OCI-LY1 (cell line): ENCODE results near the gene USF2.
"Not testable (repeated sequence)": the region's sequence is repeated elsewhere in the genome, so short reads cannot be mapped to it uniquely, and the experiment has no call there.

Source experiments
- H2AFZ ChIP-seq: fragments of 200-600 bp; sonication (generic), shearing (Covaris generic); 2 replicates; pipeline ENCODE4 v1.6.0; 2014; ENCODE audit warnings: antibody characterized with exemption, mild to moderate bottlenecking, low read length
- H3F3A ChIP-seq: fragments of 200-600 bp; sonication (generic), shearing (Covaris generic); 2 replicates; pipeline ENCODE4 v1.6.0; 2014; ENCODE audit warnings: mild to moderate bottlenecking, antibody characterized with exemption, low read length, moderate library complexity; ENCODE audit not compliant: insufficient read depth
- H3K27ac ChIP-seq: fragments of 200-600 bp; sonication (generic); 2 replicates; pipeline ENCODE4 v1.5.1; 2014; ENCODE audit warnings: low read length, mixed run types, mild to moderate bottlenecking, low read depth; ENCODE audit not compliant: poor library complexity, severe bottlenecking
- H3K27me3 ChIP-seq: fragments of 200-600 bp; sonication (generic); 2 replicates; pipeline ENCODE4 v1.6.0; 2014; ENCODE audit warnings: antibody characterized with exemption, mild to moderate bottlenecking, low read length, moderate library complexity; ENCODE audit not compliant: insufficient read depth
- H3K36me3 ChIP-seq: fragments of 200-600 bp; sonication (generic); 2 replicates; pipeline ENCODE4 v1.6.1; 2014; ENCODE audit warnings: mild to moderate bottlenecking, antibody characterized with exemption, low read length, moderate library complexity, mixed read lengths; ENCODE audit not compliant: insufficient read depth
- H3K4me1 ChIP-seq: fragments of 200-600 bp; sonication (generic); 2 replicates; pipeline ENCODE4 v1.5.1; 2014; ENCODE audit warnings: mild to moderate bottlenecking, low read length, moderate library complexity; ENCODE audit not compliant: insufficient read depth, severe bottlenecking
- H3K4me2 ChIP-seq: fragments of 200-600 bp; sonication (generic), shearing (Covaris generic); 2 replicates; pipeline ENCODE4 v1.6.1; 2014; ENCODE audit warnings: low read length
- H3K4me3 ChIP-seq: fragments of 200-600 bp; sonication (generic); 2 replicates; pipeline ENCODE4 v1.5.1; 2014; ENCODE audit warnings: low read length, low read depth, mild to moderate bottlenecking, mixed read lengths; ENCODE audit not compliant: poor library complexity, severe bottlenecking
- H3K79me2 ChIP-seq: fragments of 200-600 bp; shearing (Covaris generic); 2 replicates; pipeline ENCODE4 v1.6.1; 2016; ENCODE audit warnings: mixed run types, low read length, mixed read lengths; ENCODE audit not compliant: insufficient read depth
- H3K9ac ChIP-seq: fragments of 200-600 bp; sonication (generic), shearing (Covaris generic); 2 replicates; pipeline ENCODE4 v1.6.1; 2014; ENCODE audit warnings: mild to moderate bottlenecking, low read length, mixed read lengths
- H3K9me2 ChIP-seq: fragments of 200-600 bp; sonication (generic), shearing (Covaris generic); 2 replicates; pipeline ENCODE4 v1.6.1; 2014; ENCODE audit warnings: low read depth, mild to moderate bottlenecking, low read length, mixed read lengths
- H3K9me3 ChIP-seq: fragments of 200-600 bp; shearing (Covaris generic); 2 replicates; pipeline ENCODE4 v1.6.1; 2014; ENCODE audit warnings: low read length, mixed read lengths
- H4K20me1 ChIP-seq: fragments of 200-600 bp; sonication (generic), shearing (Covaris generic); 2 replicates; pipeline ENCODE4 v1.6.0; 2016; ENCODE audit warnings: mild to moderate bottlenecking, low read length; ENCODE audit not compliant: insufficient read depth
- EZH2 ChIP-seq: fragments of 200-600 bp; sonication (generic), shearing (Covaris generic); IDR thresholded peaks from 2 replicates; pipeline ENCODE4 v1.8.0; 2017; ENCODE audit warnings: borderline replicate concordance, mixed run types, mild to moderate bottlenecking, antibody characterized with exemption, low read length, moderate library complexity, mixed read lengths
- TF ChIP-seq, protein P1 (sequence below): fragments of 200-600 bp; sonication (generic), shearing (Covaris generic); IDR thresholded peaks from 2 replicates; pipeline ENCODE4 v1.5.1; 2017; ENCODE audit warnings: mild to moderate bottlenecking, antibody characterized with exemption, low read length, moderate library complexity, mixed read lengths

The USF2 gene, protein sequence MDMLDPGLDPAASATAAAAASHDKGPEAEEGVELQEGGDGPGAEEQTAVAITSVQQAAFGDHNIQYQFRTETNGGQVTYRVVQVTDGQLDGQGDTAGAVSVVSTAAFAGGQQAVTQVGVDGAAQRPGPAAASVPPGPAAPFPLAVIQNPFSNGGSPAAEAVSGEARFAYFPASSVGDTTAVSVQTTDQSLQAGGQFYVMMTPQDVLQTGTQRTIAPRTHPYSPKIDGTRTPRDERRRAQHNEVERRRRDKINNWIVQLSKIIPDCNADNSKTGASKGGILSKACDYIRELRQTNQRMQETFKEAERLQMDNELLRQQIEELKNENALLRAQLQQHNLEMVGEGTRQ

DNA sequence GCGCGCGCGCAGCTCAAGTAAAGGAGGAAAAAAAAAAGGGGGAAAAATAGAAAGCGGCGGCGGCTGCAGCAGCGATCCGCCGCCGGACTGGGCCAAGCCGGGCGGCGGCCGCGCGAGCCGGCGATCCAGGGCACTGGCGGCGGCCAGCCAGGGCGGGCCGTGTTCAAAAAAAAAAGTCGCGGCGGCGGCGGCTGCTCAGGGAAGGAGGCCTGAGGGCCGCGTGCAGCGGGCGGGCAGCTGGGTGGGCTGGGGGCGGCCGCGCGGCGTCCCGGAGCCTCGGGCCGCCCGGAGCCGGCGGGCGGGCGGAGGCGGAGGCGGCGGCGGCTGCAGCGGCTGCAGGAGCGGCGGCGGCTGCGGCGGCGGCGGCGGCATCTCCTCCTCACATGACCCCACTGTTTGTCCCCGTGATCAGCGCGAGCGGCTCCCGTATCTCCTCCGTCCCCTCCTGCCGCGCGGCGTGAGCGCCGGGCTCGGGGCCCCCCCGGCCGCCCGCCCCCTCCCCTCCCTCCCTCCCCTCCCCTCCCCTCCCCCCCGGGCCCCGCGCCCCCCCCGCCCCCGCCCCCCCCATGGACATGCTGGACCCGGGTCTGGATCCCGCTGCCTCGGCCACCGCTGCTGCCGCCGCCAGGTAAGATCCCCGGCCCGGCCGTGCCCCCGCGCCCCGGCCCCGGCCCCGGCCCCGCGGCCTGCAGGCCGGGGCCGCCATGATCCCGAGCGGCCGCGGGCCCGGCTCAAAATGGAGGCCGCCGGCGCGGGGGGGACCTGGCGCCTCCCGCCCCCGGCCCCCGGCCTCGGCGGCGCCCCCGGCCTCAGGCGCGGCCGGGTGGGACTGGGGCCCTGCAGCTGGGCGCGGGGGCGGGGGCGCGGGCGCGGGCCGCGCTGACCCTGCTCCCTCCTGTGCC is at the start of gene USF2:
Gene USF2 (plus strand): TSS at position 427 of the 902 bp plus-strand sequence. CDS start 140 bp downstream, at position 567.
- Histone ChIP-seq H3K9me3 (no peaks in the 10 kb centered on the region), H3K9me2 (no peaks in the 10 kb centered on the region), H3F3A (no peaks in the 10 kb centered on the region), H3K36me3 (peaks cover 66% of the 10 kb centered on the region), H3K79me2 (no peaks in the 10 kb centered on the region), H4K20me1 (no peaks in the 10 kb centered on the region), H3K4me3 (peak within 1 kb of the TSS; percentile 87), H3K4me2 (peak within 1 kb of the TSS; percentile 84), H2AFZ (no peak within 1 kb of the TSS), H3K27me3 (no peaks in the 10 kb centered on the region), H3K4me1 (peaks cover 32% of the 10 kb centered on the region), H3K9ac (peak within 1 kb of the TSS; percentile 95), H3K27ac (peak within 1 kb of the TSS; percentile 85)
- TF ChIP-seq EZH2 = no peak
- TF ChIP-seq, protein P1, sequence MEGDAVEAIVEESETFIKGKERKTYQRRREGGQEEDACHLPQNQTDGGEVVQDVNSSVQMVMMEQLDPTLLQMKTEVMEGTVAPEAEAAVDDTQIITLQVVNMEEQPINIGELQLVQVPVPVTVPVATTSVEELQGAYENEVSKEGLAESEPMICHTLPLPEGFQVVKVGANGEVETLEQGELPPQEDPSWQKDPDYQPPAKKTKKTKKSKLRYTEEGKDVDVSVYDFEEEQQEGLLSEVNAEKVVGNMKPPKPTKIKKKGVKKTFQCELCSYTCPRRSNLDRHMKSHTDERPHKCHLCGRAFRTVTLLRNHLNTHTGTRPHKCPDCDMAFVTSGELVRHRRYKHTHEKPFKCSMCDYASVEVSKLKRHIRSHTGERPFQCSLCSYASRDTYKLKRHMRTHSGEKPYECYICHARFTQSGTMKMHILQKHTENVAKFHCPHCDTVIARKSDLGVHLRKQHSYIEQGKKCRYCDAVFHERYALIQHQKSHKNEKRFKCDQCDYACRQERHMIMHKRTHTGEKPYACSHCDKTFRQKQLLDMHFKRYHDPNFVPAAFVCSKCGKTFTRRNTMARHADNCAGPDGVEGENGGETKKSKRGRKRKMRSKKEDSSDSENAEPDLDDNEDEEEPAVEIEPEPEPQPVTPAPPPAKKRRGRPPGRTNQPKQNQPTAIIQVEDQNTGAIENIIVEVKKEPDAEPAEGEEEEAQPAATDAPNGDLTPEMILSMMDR = no peak

DNA sequence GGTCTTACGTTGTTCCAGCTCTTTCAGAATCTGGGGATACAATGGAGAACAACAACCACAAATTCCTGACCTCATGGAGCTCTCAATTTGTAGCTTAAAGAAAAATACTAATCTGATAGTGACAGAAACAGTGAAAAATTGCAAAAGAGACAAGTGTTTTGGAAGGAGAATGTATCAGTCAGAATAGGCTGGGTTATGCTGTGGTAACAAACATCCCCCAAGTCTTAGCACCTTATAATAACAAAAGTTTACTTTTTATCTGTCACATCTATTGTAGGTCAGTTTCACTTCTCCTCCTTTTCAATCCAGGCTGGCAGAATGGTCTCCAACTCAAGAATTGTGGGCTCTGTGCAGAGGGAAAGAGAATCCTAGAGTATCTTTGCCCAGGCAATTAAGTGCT is 49.8 kb upstream of the USF2 start:
- no peak overlapping the region for H2AFZ ChIP-seq
- no peaks in the 10 kb centered on the region for H3K79me2 ChIP-seq
- H3K9me3 ChIP-seq = peaks cover 6% of the 10 kb centered on the region; the same call in 1 of the 2 replicates
- no peak overlapping the region for H3K9ac ChIP-seq
- H3K4me2 ChIP-seq = no peak overlapping the region
- no peak overlapping the region for H3K27ac ChIP-seq
- no peaks in the 10 kb centered on the region; the same call in 1 of the 2 replicates for H3K36me3 ChIP-seq
- no peaks in the 10 kb centered on the region for H4K20me1 ChIP-seq
- TF ChIP-seq EZH2 = no peak
- TF ChIP-seq, protein P1 = no peak
- H3K27me3 ChIP-seq = no peaks in the 10 kb centered on the region
- H3F3A ChIP-seq = no peaks in the 10 kb centered on the region
- peaks cover 40% of the 10 kb centered on the region for H3K4me1 ChIP-seq
- no peak overlapping the region for H3K4me3 ChIP-seq
- H3K9me2 ChIP-seq = no peaks in the 10 kb centered on the region

DNA sequence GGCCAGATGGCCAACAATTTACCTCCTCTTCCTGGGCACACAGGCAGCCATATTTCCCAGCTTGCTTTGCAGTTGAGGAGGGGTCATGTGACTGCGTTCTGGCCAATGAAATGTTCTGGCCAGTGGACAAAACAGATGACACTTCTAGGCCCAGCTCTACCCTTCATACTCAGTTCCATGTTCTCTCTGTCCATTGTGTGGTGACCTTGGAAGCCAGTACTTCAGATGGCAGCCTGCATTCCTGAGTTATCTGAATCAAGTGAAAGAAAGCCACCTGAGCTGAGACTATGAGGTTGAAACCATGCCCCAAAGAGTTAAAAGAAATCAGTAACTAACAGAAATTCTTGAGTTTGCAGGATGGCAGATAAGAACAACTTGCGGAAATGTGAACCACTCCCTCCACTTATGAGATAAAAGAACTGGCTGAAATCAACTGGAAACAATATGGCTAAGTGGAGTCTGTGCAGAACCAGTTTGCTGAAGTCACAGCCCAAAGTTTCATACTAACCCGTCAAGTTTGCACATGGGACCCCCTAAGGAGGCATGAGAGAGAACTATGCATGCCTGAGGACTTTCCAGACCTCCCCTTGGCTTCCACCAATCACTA is 48.3 kb upstream of the USF2 start:
- Histone ChIP-seq H2AFZ (no peak overlapping the region), H3K4me2 (no peak overlapping the region)

DNA sequence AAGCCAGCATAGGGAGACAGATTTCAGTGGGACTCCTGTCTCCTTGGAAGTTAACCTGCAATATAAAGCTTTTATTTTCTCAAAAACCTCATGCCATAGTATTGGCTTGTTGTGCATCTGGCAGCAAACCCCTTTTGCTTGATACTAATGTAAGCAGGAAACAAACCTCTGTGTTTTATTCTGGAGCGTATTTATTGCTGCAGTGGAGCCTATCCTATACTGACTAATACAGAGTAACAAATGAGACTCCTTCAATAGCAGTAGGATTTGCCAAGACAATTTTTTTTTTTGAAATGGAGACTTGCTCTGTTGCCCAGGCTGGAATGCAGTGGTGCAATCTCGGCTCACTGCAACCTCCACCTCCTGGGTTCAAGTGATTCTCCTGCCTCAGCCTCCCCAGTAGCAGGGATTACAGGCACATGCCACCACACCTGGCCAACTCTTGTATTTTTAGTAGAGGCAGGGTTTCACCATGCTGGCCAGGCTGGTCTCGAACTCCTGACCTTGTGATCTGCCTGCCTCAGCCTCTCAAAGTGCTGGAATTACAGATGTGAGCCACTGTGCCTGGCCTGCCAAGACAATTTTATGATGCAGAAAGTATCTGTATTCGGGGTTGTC is 47.7 kb upstream of the USF2 start:
- peaks cover 37% of the 10 kb centered on the region for H3K4me1 ChIP-seq
- not testable (repeated sequence) for H2AFZ ChIP-seq, H3F3A ChIP-seq, H3K4me3 ChIP-seq, H3K9me3 ChIP-seq, H3K4me2 ChIP-seq, H3K27me3 ChIP-seq, H3K9me2 ChIP-seq, H3K36me3 ChIP-seq, H3K27ac ChIP-seq, H4K20me1 ChIP-seq, H3K9ac ChIP-seq, H3K79me2 ChIP-seq

More for the DNA sequence above, 48.3 kb upstream of the USF2 start:
- H3K27ac ChIP-seq = no peak overlapping the region
- no peaks in the 10 kb centered on the region; the same call in 1 of the 2 replicates for H3K36me3 ChIP-seq
- H3K9ac ChIP-seq = no peak overlapping the region
- TF ChIP-seq EZH2 = no peak
- TF ChIP-seq, protein P1 = no peak
- H3K9me3 ChIP-seq = peaks cover 6% of the 10 kb centered on the region; the same call in 1 of the 2 replicates
- no peaks in the 10 kb centered on the region for H3K79me2 ChIP-seq
- H3F3A ChIP-seq = no peaks in the 10 kb centered on the region
- no peak overlapping the region for H3K4me3 ChIP-seq
- no peaks in the 10 kb centered on the region for H4K20me1 ChIP-seq
- H3K4me1 ChIP-seq = peaks cover 40% of the 10 kb centered on the region
- H3K9me2 ChIP-seq = no peaks in the 10 kb centered on the region
- H3K27me3 ChIP-seq = no peaks in the 10 kb centered on the region
